ENCODE data around the gene DNAAF8.

The DNAAF8 gene

DNA sequence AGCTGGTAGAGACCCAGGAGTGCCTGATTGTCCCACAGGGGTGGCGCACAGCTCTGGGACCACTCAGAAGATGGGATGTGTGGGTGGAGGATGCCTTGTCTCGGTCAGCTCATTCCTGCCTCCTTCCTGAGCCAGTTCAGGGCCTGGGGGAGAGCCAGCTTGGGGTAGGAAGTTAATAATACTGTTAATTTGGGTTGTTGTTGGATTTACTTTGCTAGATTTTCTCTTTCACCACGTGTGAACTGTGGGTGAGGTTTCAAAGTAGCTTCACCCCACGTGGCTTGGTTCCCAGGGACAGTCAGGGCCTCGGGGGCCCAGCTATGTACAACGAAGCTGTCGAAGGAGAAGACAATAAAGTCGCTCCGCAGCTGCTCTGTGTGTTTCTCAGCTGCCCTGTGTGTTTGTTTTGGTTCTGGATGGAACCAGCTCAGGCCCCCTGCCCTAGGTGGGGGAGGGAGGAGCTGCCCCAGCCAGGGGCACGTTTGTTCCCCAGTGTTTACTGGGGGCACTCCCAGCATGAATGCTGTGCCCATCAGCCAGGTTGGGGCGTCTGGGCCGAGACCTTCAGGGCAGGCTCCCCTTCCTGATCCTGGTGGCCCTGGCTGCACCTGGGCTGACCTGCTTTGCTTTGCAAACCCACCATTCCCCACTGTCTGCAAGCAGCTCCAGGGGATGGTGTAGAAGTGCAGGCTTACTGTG lies 38.7 kb upstream of the DNAAF8 start:
- DNase-seq, result no peak

DNA sequence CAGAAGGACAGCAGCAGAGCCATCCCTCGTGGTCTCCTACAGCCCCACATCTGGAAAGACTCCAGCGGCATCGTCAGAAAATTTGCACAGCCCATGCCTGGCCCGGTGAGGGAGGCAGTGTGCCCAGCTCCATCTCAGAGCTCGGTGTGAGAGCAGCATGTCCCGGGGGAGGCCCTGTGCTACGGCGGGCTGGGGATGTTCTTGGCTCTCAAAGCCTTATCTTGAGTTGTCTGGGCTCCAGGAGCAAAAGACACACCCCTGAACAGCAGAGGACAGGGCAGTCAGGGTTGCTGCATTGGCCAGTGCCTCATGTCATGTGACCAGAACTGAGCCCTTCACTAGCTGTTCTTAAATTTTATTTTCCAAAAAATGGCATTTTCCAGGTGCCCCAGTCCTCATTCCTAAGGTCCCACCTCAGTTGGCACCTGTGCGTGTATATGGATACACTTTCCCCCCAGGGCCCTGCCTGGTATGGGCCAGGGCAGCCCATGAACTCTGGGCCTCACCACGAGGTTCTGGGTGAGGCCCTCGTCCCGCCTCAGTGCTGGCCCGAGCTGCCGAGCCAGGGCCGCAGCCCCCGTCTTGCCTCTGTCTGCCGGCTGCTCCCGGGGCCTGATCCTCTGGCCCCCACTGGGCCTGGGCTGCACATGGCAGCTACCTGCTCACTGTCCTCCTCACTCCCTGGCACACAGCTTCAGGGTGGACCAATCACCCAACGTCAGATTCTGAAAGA lies 38.0 kb upstream of the DNAAF8 start:
- no peak for DNase-seq

DNA sequence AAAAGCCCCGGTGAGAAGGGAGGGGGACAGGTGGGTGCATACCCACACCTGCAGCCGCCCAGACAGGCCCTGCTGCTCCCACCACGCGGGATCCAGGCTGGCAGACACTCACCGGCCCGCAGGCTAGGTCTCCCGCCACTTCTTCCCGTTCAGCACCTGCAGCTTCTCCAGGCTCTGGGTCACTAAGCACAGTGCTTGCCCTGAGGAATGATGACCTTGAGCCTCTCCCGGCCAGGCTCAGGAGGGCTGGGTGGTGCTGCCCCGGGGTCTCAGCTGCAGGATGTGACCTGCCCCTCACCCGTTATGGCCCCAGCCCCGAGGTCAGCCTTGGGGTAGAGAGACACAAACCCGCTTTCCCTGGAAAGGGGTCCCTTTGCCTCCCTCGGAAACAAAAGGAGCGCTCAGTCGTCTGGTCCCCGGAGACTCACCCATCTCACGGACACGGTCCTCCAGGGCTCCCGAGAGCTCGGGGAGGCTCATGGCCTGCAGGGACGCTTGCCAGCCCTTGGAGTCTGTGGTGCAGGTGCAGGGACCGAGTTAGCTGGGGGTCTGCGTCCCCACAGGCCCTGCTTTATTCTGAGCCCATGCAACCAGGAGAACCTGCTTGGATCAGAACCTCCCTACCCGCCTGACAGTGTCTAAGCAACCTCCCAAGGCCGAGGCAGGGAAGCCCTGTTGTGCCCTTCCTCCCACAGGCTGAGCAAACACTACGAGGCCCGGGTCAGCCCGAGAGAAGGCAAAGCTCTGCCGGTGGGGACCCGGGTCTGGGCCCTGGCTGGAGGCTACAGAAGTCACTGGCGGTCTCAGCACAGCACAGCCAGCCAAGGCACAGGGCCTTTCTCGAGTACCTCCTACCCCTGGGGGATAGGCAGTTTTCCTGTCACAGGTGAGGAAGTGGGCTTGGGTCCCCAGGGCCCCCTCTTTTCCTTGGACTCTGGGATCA lies 37.2 kb upstream of the DNAAF8 start:
- no peak for DNase-seq

DNA sequence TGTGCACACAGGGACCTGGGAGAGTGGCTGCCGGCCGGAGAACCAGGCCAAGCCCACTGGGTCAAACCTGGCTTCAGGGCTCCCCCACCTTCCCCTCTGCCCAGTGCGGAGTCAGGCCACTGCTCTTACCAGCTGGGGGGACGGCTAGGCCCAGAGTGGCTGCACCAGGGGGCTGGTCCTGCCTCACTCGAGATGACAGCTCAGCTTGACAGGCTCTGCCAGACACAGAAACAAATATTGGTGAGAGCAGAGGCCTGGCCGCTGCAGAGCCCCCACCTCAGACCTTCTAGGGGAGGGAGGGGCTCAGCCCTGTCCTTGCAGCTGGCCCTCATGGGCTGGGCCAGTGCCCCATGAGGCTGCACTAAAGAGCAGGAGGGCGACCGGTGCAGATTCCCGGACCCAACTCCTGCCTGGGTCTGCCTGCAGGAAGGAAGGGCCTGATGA lies 36.5 kb upstream of the DNAAF8 start:
- DNase-seq, result no peak

DNA sequence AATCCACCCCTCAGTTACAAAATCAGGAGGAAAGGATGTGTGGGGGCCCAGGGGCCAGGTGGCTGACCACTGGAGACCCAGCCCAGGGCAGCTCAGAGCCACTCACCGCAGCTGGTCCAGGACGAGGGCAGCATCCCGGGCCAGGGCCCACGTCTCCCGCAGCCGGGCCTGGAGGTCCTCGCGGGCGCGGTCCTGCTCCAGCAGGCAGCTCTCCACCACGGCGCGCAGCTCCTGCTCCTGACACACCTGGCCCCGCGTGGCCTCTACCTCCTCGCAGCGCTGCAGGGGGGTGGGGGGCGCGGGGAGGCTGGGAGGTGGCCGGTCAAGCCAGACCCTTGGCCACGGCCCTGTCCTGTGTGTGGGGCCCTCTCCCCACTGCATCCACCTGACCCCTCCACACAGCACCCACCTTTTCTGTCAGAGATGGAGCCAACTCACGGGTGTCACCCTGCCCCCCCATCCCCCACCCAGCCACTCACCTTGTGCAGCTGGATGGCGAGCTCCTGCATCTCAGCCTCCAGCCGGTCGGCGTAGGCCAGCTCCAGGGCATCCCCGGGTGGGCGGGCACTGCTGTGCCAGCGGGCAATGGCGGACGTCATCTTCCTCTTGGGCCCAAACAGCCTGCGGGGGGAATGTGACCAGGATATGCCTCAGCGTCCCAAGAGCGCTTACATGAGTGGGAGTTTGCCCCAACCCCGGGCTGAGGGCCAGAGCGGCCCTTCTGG lies 35.9 kb upstream of the DNAAF8 start:
- DNase-seq, result no peak

DNA sequence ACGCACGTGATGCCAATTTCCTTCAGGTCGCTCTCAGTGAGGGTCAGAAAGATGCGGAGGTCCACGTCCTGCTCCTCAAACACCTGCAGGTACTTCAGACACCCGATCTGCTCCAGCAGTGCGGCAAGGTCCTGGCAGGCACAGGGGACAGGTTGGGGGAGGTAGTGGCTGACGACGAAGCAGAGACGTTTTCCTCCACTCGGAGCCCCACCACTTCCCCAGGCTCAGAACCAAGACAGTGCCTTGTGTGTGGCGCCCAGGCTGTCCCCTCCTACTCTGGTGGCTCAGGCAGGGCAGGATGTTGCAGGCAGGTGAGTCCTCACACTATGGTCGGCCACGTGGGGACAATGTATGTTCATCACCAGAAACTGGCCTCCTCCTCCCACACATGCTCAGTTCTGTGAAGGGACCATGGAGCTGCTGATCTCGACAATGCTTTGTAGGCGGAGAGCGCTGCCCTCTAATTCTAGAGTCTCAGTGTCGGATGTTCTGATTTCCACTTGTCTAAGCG lies 35.2 kb upstream of the DNAAF8 start:
- DNase-seq, result no peak

DNA sequence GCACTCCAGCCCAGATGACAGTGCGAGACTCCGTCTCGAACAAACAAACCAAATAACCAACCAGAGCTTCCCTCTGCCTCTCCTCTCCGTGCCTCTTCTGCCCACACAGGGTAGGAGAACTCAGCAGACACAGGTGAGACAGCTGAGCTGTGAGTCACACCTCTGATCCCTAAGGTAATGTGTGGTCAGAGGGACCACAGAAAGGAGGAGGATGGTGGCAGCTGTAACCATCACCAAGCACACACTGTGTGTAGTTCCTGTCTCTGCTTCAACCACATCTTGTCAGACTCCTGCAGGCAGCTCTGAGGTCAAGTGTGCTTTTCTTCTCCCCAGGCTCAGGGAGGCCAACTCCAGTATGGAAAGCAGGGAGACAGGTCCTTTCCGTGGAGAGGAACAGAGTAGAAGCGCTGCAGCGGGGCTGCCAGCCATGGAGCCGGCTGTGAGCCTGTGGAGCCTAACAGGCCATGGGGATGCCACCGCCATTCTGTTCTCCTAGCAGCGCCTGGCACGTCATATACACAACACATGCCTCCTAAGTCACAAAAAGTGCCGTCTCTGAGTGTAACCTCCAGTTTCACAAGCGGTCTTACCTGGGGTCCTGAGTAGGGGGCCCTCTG lies 33.8 kb upstream of the DNAAF8 start:
- no peak for DNase-seq

DNA sequence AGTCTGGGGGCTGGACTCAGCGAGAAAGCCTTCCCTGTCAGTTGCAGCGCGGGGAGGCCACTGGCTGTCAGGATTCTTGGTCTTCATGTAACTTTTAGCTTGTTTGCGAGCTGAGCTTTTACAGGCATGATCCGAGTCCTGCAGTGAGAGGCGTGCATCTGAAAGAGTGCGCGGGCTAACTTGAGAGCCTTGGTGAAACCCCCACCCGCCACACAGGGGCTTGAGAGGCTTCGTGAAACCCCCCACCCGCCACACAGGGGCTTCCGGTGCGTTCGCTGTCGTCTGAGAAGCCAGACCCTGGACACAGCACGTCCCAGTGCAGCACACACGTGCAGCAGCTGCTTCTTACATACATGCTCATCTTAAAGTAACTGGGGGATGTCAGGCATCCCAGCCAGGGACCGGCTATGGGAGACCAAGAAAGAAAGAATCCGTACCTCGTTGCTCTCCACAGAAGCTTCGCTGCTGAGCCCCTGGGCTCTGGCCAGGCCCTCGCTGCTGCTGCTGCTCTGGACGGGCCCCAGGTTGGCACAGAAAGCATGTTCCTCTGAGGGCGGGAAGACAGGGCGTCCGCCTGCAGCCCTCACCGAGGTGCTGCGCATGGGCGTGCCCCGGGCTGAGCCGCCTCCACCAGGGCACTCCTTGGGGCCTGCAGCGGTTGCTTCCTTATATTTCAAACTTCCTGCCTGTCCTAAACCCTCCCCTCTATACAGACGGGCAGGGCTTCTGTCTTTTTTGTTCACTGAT lies 33.2 kb upstream of the DNAAF8 start:
- no peak for DNase-seq

DNA sequence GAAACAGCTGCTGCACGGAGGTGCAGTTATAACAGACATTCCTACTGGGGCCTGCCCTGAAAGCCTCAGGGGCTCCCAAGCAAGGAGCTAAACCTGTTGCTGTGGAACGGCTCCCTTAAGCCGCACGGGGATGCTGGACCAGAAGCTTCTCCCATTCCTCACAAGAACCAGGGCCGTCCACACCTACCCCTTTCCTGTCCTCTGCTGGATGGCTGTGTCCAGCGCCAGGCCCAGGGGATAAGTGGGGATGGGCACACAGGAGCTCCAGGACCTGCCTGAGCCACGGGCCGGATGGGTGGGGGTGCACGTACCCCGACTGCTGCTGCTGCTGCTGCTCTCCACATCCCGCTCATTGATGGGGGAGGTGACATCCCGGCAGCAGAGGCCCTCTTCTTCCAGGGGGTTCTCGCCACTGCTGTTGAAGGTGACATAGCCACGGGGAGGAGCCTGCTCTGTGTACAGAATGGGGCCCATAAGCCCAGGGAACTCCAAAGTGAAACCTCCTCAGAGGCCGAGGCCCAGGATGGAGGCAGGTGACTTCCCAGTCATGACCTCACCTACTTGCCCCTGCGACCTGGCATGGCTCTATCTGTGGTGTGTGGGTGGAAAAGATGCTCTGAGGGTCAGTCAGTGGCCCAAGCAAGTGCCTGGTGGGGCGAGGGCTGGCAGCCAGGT lies 32.4 kb upstream of the DNAAF8 start:
- no peak for DNase-seq

DNA sequence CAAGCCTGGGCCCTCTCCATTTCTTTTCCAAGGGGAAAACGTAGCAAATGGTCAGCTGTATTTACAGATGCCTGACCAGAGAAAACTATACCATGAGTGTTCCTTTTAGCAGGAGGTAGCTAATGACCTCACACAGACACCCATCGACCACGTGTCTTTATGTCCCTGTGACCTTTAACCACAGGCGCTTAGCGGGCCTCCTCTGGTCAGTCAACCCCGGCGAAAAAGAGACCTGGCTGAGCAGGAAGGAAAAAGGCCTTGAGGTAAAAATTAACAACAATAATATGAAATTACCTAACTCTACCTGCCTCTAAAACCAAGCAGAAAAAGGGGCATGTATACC lies 31.9 kb upstream of the DNAAF8 start:
- DNase-seq, result no peak

DNA sequence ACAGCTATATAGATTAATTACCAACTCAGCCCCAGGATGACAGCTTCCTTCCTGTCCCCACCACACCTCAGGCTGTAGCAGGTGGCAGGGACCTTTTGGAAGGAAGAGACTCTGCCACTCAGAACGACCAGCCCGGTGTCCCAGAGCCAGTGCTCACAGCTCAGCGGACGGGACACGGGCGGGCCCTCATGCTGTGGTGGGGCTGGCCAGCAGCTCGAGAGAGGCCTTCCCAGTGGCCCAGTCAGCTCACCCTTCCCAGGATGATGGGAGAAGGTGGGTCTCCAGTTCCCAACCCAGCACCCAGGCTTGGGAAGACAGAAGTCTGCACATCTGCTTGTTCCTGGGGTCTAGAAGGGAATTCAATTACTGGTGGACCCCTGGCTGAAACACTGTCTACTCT lies 30.4 kb upstream of the DNAAF8 start:
- DNase-seq, result no peak

DNA sequence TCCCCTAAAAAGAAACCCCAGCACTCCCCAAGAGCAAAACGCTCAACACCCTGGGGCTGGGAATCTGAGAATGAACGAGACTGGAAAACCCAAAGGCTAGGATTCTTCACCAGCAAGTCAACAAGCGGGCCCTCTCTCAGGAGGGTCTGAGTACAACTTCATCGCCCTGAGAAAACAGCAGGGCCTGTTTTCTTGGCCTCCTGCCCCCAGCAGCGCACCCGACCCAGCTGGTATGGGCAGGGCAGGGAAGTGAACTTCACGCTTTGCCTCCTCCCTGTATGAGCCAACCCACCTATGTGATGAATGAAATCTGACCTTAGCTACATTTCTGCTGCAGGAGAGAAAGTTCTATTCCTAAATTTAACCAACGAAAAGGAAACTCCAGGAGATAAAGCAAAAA lies 29.8 kb upstream of the DNAAF8 start:
- no peak for DNase-seq

DNA sequence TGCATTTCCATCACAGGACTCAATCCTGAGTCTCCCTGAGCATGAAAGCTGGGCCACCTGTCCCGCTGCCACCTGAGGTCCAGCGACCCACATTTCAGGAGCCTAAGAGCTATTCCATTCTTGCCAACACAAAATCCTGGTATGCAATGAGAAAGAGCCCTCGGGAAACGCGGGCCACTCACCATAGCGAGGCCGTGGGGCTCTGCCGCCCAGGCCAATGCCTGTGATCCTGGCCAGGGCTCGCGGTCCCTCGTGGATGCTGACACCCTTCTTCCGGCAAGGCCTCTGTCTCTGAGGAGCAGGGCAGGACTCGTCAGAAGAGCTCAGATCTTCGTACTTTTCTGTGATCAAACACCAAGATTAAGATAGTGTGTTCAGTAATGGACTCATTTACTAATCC lies 29.4 kb upstream of the DNAAF8 start:
- DNase-seq, result no peak

DNA sequence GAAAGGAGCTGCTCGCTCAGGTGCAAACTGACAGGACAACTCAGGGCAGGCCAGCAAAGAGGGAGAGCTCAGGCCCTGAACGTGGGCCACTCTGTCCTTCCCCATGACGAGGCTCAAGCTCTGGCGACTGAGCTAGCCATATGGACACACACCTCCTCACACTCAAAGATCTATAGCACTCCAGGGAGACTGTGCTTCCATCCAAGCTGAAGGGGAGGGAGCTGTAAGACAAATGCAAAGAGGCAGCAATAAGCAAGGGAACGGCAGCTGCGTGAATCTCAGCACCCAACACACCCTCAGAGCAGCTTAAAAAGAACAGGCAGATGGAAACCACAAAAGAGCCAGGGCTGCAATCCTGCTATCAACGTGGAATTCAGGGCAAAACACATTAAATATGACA lies 27.5 kb upstream of the DNAAF8 start:
- no peak for DNase-seq

DNA sequence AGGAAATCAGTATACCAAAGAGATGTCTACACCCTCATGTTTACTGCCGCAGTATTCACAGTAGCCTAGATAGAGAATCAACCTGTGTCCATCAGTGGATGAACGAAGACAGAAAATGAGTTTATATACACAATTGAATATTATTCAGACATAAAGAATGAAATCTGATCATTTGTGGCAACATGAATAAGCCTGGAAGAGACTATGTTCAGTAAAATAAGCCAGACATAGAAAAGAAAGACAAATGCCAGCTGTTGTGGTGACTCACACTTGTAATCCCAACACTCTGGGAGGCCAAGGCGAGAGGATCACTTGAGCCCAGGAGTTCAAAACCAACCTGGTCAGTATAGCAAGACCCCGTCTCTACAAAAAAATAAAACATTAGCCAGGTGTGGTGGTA lies 24.9 kb upstream of the DNAAF8 start:
- DNase-seq, result no peak

DNA sequence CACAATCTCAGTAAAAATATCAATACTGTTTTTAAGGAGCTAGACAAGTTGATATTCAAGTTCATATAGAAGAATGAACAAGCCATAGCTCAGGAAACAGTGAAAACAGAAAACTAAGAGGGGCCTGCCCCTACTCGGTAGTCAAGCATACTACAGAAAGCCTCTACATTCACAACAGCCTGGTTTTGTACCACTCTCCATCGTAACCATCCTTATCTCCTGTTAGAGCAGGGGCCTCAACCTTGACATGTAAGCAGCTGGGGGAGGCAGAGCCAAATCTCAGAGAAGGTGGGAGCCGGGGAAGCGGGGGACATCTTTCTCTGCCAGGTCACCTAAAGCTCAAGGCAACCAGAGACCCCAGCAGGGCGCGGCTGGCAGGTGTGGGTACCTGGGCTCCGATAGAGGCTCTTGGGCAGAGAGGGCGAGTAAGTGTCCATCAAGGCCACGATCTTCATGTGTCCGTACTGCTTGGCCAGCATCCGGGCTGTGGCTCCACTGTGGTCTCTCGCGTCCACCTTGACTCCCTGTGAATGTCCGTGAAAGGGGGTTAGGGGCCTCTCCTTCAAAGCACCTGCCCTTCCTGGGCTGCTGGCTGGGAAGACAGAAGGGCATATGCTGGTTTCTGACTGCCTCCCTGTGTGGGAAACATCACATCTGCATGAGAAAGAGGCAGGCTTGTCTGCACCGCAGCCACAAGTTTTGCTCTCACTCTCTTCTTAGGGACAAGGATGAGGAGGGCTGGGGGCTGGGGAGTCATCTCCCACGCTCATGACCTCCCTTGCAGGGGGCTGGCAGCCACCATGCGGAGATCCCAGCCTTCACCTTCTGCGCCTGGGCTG lies 20.5 kb upstream of the DNAAF8 start:
- no peak for DNase-seq

DNA sequence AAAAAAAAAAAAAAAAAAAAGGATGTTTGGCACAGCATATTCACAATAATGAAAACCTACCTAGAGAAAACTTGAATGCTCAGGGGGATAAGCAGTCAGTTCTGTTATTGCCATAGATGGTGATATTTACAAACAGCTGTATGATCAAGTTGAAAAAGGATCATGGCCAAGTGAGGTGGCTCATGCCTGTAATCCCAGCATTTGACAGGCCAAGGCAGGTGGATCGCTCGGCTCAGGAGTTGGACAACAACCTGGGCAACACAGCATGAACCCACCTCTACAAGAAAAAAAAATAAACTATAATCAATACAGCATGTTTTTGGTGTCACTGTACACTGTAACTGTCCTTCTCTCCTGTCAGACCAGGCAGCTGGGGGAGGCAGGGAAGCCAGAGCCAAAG lies 19.3 kb upstream of the DNAAF8 start:
- DNase-seq, result no peak

DNA sequence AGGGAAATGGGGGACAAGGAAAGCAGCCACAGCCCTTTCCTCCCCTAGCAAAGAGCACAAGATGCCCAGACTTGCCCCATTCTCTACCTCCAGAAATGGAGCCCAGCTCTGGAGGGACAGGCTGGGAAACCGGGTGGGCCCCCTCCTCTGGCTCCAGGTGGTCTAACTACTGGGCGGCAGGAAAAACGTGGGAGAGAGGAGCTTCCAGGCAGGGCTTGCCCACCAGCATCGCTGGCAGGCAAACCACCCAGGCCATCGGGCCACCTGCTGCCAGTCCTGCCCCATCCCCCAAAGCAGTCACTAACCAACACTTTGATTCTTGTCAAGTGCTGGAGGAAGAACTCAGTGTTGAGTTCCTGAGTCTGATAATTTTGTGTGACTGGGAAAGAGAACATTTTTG lies 15.9 kb upstream of the DNAAF8 start:
- no peak for DNase-seq

DNA sequence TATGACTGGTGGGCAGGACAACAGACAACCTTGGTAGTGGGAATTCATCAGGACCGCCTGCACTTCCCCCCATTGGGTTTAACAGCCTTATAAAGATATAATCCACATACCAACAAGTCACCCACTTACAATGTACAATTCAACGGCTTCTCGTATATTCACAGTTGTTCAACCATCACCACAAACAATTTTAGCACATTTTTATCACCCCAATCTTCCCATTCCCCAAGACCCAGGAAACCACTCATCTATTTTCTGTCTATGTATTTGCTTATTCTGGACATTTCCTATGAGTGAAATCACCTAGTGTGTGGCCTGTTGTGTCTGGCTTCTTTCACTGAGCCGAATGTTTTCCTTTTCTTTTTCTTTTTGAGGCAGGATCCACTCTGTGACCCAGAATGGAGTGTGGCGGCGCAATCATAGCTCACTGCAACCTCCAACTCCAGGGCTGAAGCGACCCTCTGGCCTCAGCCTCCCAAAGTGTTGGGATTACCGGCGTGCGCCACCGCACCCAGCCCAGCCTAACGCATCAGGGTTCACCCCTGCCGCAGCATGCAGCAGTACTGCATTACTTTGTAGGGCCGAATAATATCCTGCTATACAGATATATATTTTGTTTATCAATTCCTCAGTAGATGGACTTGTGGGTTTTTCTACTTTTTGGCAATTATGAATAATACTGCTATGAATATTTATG lies 11.1 kb upstream of the DNAAF8 start:
- DNase-seq, result no peak
